Left renal cortex interstitium (tissue), 4 donors: ENCODE measurements around the gene LIN9. TPM values are rescaled to one million over a fixed set of nuclear protein-coding genes. Genes with fewer than 3 reads are reported as not detected.

Experiments
- DNase-seq, 4 donors: peaks; one replicate each; pipeline ENCODE4 v3.0.0-alpha.2; 2013; ENCODE audit warnings: low read depth in 4 of 4, low spot score in 2 of 4, missing footprints in 1 of 4
- polyA plus RNA-seq, 4 donors: library from polyadenylated mRNA; unstranded; fragments of 120-200 nt; gene quantifications; one replicate each; pipeline ENCODE4 v1.2.1, GENCODE V29; 2013; ENCODE audit not compliant: insufficient read length in 4 of 4

The LIN9 gene
- polyA plus RNA-seq, 4 donors: 9.8 to 11.5 (median 10.9) TPM

- no peak for DNase-seq
Observed at GRCh38 chr1:226181996-226182714, 126.8 kb downstream of the LIN9 start.

Other genes starting within 250 kb of the LIN9 start
- 1,000 to 10,000 TPM; 1,203 to 1,589 (median 1,301) TPM for gene H3-3A, start 246.4 kb downstream of the LIN9 start, polyA plus RNA-seq
- 10 to 100 TPM; 47.3 to 65.4 (median 55.5) TPM for gene ACBD3, start 122.4 kb downstream of the LIN9 start, polyA plus RNA-seq
- under 1 TPM; 0.24 to 0.32 (median 0.27) TPM for gene MIXL1, start 85.5 kb downstream of the LIN9 start, polyA plus RNA-seq
- 100 to 1,000 TPM; 122 to 133 (median 127) TPM for gene PARP1, start 98.9 kb upstream of the LIN9 start, polyA plus RNA-seq
- gene STUM, start 239.6 kb upstream of the LIN9 start, polyA plus RNA-seq: 1 to 10 TPM; 1.0 to 2.2 (median 1.5) TPM